IPS-18c (cell line): Measurements from ENCODE around the gene CLCNKB.

Experiments used
- H3K4me3 ChIP-seq: 2 replicates; pipeline ENCODE4 v1.7.0; 2013; ENCODE audit warnings: low read depth, mild to moderate bottlenecking, low read length, moderate library complexity; ENCODE audit not compliant: insufficient read depth
- H3K9me3 ChIP-seq: one replicate; pipeline ENCODE4 v1.6.1; 2013; ENCODE audit warnings: mild to moderate bottlenecking, low read length, moderate library complexity; ENCODE audit not compliant: control insufficient read depth, insufficient read depth

CLCNKB gene

GRCh38 chr1:16064536-16065268 is 21.1 kb downstream of the CLCNKB start:
- Histone ChIP-seq H3K4me3 (no peak overlapping the region), H3K9me3 (no peaks in the 10 kb centered on the region)

DNA sequence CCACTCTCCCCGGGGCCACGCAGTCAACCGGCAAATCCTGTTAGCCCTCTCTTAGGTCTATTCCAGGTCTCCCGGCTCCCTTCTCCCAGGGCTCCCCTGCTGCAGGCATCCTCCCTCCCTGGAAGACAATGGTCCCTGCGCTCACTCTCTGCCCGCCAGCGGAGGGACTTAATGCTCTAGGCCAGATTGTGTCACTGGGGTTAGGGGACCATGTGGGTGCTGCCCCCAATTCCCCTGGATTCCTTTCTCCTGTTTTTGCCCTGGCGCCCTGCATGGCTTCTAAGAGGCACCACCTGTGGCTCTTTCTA is 21.6 kb downstream of the CLCNKB start:
- no peak overlapping the region for H3K4me3 ChIP-seq
- no peaks in the 10 kb centered on the region for H3K9me3 ChIP-seq

- no peaks in the 10 kb centered on the region for H3K9me3 ChIP-seq
- H3K4me3 ChIP-seq = no peak overlapping the region
These were observed 22.7 kb downstream of the CLCNKB start for GRCh38 chr1:16066245-16066644.

- H3K4me3 ChIP-seq = no peak overlapping the region
- H3K9me3 ChIP-seq = no peaks in the 10 kb centered on the region
These were observed 23.7 kb downstream of the CLCNKB start for GRCh38 chr1:16067127-16067768.

DNA sequence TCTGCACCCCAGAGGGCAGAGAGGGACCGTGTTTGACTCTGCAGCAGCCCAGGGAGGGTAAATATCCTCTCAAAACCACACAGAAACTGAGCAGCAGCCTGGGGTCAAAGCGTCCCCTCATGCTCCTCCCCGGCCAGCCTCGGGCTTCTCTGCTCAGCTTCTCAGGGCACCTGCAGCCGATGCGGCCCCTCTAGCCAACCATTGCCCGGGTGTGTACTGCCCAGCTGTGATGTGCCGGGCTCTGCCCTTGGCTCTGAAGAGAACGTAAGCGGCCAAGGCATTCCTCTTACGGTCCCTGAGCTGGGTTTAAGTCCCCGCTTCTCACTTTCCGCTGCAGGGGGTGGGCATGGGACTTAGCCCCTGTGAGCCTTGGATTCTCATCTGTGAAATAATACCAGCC is 24.4 kb downstream of the CLCNKB start:
- H3K9me3 ChIP-seq = no peaks in the 10 kb centered on the region

DNA sequence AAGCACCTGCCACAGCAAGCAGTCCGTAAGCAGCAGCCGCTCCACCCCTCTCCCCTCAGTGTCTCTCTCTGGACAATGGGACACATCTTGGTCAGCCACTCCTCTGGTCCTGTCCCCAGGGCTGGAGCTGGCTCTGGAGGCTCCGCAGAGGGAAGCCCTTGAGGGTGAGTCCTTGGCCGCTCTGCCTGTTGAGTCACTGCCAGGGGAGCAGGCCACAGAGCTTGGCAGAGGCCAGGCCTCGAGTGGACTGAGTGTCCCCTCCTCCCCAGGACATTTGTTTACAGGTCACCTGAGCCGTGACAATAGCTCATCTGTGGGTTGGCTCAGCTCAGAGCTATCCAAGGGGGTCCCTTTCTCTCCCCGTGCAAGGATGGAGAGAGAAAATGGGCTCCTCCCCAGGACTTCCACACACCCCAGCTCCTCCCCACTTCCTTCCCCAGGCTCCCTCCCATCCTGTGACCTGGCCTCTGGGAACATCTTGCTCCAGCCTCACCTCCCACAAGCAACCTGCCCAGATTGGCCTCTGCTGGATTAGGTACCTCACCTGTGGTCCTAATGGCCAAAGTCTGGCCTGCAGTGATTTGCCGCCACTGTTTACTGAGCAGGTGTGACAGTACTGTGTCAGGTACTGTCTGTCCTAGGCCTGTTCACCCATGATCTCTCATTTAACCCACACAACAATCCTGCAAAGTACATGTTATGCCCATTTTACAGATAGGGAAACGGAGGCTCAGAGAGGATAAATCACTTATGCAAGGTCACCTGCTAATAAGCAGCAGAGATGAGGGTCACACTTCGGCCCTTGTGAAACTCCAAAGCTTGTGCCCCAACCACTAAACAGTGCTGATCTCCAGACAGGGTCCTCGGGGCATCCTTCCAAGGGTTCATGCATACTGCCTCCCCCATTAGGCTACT is 25.0 kb downstream of the CLCNKB start:
- Histone ChIP-seq H3K4me3 (no peak overlapping the region), H3K9me3 (no peaks in the 10 kb centered on the region)

More for the DNA sequence above, 24.4 kb downstream of the CLCNKB start:
- H3K4me3 ChIP-seq = no peak overlapping the region

- no peak overlapping the region for H3K4me3 ChIP-seq
- no peaks in the 10 kb centered on the region for H3K9me3 ChIP-seq
These were observed 27.2 kb downstream of the CLCNKB start for GRCh38 chr1:16070640-16071355.

- Histone ChIP-seq H3K9me3 (no peaks in the 10 kb centered on the region), H3K4me3 (no peak overlapping the region)
These were observed 28.0 kb downstream of the CLCNKB start for GRCh38 chr1:16071614-16072013.

- no peaks in the 10 kb centered on the region for H3K9me3 ChIP-seq
- H3K4me3 ChIP-seq = no peak overlapping the region
These were observed 28.5 kb downstream of the CLCNKB start for GRCh38 chr1:16072095-16072494.

DNA sequence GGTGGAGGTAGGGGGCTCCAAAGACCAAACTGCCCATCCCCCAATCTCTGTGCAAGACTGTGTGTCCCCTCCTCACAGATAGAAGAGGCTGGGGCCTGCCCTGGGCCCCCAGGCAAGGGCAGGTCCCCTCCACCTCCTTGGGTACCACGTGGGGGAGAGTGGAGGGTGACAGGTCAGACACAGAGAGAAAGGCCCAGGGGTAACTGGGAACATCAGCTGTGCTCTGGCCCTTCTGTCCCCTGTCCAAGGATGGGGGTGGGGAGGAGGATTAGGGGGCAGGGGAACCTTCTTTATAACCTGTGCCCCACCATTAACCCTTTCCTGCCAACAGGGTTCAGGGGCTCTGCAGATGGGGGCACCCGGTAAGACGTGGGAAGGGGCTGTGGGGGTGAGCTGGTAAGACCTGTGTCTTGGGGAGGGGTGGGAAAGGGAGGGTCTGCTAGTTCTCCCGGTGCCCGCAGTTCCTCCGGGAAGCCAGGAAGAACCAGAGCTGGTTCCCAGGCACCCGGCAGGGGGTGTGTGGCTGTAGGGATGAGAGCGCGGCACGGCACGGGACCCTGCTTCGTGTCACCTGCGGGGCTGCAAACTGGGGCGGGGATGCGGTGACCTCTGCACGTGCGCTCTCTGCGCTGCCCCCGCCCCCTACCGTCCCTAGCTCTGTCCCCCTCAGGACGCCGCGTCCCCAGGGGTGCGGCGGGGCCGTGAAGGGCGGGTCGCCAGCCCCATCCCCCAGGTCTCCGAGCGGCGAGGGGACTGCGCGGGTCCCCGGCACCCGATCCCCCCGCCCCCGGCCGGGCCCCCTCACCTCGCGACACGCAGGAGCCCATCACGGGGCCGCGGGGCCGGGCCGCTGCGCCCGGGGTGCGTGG is 29.3 kb downstream of the CLCNKB start:
- peak overlapping the region; percentile 51 for H3K4me3 ChIP-seq
- H3K9me3 ChIP-seq = no peaks in the 10 kb centered on the region

DNA sequence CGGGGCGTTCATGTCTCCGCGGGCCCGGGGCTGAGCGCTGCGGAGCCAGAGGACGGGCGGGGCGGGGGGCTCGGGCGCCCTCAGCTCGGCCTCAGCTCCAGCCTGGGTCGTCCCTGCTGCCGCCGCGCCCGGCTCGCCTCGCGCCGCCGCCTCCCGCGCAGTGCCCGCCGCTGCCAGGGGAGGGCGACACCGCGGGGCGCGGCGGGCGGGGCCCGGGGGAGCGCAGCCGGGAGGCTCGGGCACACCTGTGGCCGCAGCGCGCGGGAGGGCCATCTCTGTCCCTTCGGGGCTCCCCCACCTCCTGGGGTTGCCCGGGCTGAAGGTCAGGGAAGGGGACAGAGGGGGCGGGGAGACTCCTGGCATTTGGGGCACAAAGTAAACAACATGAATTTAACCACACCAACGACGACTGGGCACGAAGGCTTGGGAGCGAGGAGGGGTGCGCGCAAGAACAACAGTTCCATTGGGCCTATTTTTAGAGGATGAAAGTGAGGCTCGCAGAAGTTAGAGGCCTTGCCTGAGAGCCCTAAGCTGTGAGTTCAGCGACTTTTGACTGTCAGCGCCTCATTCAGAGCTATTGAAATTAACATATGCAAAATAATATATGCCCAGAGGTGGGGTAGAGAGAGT is 30.0 kb downstream of the CLCNKB start, which contains the start of gene FAM131C:
Gene FAM131C (minus strand): TSS at position 162 of the 630 bp plus-strand sequence. CDS start 209 bp downstream, outside the sequence.
- H3K4me3 ChIP-seq = peak within 1 kb of the TSS; percentile 52
- no peaks in the 10 kb centered on the region for H3K9me3 ChIP-seq

DNA sequence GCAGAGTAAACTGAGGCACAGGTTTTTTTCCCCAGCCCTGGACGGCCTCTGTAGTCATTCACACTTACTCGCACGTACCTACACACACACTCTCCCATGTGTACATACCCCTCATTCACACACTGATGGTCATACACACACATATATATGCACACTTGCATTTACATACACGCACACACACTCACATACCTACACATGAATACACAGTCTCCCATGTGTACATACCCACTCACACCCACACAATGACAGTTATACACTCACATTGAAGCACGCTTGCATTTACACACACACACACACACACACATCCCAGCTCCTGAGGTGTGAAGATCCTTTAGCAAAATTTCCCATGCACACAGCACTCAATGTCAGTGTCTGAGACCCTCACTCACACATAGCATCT is 30.6 kb downstream of the CLCNKB start:
- H3K9me3 ChIP-seq = no peaks in the 10 kb centered on the region
- H3K4me3 ChIP-seq = 0 out of 2 replicates have a peak overlapping the region, but pooled peaks have one; percentile 52

DNA sequence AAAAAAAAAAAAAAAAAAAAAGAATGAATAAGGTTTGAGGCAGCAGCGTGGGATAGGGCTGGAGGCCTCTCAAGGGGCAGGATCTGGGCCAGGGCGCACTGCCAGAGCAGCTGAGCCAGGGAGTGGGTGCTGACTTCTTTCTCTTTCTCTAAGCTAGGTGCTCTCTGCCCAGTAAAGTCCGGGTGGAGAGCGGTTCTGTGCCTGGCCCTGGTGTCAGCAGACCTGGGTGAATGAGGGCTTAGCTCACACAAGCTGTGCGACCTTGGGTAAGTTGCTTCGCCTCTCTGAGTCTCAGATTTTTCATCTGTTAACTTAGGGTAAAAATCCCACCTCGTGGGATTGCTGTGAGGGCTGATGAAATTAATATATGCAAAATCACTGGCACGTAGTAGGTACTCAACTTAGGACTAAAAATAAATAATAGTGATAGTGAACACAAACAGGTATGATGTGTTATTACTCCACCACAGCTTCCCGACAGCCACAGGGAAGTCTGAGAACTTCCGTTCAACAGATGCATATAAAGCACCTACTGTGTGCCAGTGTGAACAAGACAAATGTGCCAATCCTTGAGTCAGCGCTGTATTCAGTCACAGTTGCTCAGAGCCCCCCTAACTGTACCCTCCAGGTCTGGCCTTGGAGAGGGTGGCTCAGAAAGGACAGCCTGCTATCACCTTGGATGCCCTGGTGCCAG is 31.9 kb downstream of the CLCNKB start:
- H3K4me3 ChIP-seq = no peak overlapping the region
- H3K9me3 ChIP-seq = no peaks in the 10 kb centered on the region

DNA sequence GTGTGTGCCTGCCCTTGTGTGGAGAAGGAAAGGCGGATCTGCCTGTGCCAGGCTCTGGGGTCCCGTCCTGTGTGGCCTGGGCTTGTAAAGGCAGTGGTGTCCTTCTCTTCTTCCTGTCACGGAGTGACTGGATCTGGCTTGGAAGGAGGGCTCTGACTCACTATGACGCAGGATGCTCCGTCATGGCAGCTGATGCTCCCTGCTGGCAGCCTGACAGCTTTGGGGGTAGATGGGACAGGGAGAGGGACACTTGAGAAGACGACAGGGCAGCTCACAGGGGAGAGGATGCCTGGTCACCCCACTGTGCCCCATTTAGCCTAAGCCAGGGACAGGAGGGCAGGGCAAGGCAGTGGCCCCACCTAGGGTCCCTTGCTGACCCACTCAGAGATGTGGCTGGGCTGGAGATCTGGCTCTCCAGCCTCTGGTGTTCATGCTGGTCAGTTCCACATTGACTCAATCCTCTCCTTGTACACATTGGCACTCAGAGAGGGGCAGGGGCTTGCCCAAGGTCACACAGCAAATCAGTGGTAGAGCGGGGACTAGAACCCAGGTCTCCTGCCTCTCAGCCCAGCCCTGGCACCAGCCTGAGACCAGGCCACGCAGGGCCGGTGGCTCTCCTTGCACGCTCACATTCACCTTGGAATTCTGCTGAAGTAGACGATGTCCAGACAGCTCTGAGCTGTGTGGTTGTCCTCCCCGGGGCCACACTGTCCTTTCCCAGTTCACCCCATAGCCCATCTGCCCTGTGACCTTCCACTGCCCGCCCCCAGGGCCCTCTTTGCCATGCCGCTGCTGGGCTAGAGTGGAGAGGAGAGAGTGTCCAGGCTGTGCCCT is 32.7 kb downstream of the CLCNKB start:
- H3K4me3 ChIP-seq = no peak overlapping the region
- H3K9me3 ChIP-seq = no peaks in the 10 kb centered on the region

GRCh38 chr1:16076865-16077238 is 33.3 kb downstream of the CLCNKB start:
- H3K9me3 ChIP-seq = no peaks in the 10 kb centered on the region
- no peak overlapping the region for H3K4me3 ChIP-seq
